ENCODE data around the gene LTBP4.
A peak's percentile ranks its signal among the peaks of the same experiment; 100 is the strongest.

LTBP4 gene

GRCh38 chr19:40600570-40601133 is 517 bp upstream of the LTBP4 start:
- H3K4me1 ChIP-seq (ENCODE audit: control extremely low read depth in 1 of 4, control insufficient read depth in 4 of 4, insufficient read depth in 4 of 4, low read length in 3 of 4): peaks cover 0 to 76% (median 72%) of the 10 kb centered on the region in 4 experiments
- peak overlapping the region in 5 of 7 experiments; percentile 17 to 81 (median 66) for H3K4me3 ChIP-seq (ENCODE audit: control insufficient read depth in 1 of 7, extremely low read depth in 1 of 7, insufficient read depth in 4 of 7, low read depth in 2 of 7, low read length in 6 of 7)
- ChIA-PET CTCF (interaction anchor here (0.9 to 7.8 kb wide), 12 partner anchors 9 to 295 kb away, joined by 3 to 57 read pairs (median 6); no protein-coding TSS in a partner anchor), POLR2A (interaction anchor here (1.0 kb wide), 1 partner anchor 9 kb away, joined by 3 read pairs; no protein-coding TSS in a partner anchor)
- WGBS (ENCODE audit: insufficient coverage): 4% methylated on average over 13 of the region's 13 CpGs
- H3K27ac ChIP-seq (ENCODE audit: insufficient read depth in 1 of 2, low read depth in 1 of 2, low read length in 2 of 2, poor library complexity in 1 of 2, severe bottlenecking in 2 of 2): no peak overlapping the region
- H3K9me3 ChIP-seq (ENCODE audit: control extremely low read depth in 1 of 5, control insufficient read depth in 4 of 5, insufficient read depth in 2 of 5, low read depth in 1 of 5, low read length in 4 of 5): no peaks in the 10 kb centered on the region
- peaks cover 2 to 50% (median 29%) of the 10 kb centered on the region in 5 experiments for H3K27me3 ChIP-seq (replicated peaks in 2 of 5; ENCODE audit: control insufficient read depth in 4 of 5, insufficient read depth in 5 of 5, low read length in 4 of 5)
- DNase-seq: peak in 1 of 3 donors; percentile 22
- H3K36me3 ChIP-seq (ENCODE audit: control insufficient read depth in 4 of 4, insufficient read depth in 4 of 4, low read length in 3 of 4): no peaks in the 10 kb centered on the region

DNA sequence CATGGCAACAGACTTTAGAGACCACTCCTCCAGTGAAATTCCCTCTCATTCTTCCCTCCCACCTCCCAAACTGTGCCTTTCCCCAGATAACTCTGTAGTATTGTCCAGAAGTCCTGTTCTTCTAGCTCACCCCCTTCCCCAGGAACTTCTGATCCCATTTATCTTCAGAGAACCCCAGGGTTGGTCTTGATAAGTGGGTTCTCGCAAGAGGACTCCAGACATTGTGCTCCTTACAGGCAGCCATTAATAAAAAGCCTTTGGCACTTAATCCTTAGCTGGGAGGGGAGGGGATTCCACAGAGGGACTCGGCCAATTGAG is 1.9 kb downstream of the LTBP4 start:
- H3K27me3 ChIP-seq (replicated peaks in 2 of 5; ENCODE audit: control insufficient read depth in 4 of 5, insufficient read depth in 5 of 5, low read length in 4 of 5): peaks cover 0 to 39% (median 29%) of the 10 kb centered on the region in 5 experiments
- no peaks in the 10 kb centered on the region for H3K36me3 ChIP-seq (ENCODE audit: control insufficient read depth in 4 of 4, insufficient read depth in 4 of 4, low read length in 3 of 4)
- H3K27ac ChIP-seq (ENCODE audit: insufficient read depth in 1 of 2, low read depth in 1 of 2, low read length in 2 of 2, poor library complexity in 1 of 2, severe bottlenecking in 2 of 2): peak overlapping the region in 1 of 2 experiments; percentile 66
- 70% methylated on average over 2 of the region's 2 CpGs for WGBS (ENCODE audit: insufficient coverage)
- ChIA-PET POLR2A (no interaction called here), CTCF (interaction anchor here (0.9 to 7.8 kb wide), 19 partner anchors 8 to 298 kb away, joined by 3 to 57 read pairs (median 4); no protein-coding TSS in a partner anchor)
- peaks cover 0 to 84% (median 75%) of the 10 kb centered on the region in 4 experiments for H3K4me1 ChIP-seq (ENCODE audit: control extremely low read depth in 1 of 4, control insufficient read depth in 4 of 4, insufficient read depth in 4 of 4, low read length in 3 of 4)
- peak overlapping the region in 6 of 7 experiments; percentile 30 to 81 (median 61) for H3K4me3 ChIP-seq (ENCODE audit: control insufficient read depth in 1 of 7, extremely low read depth in 1 of 7, insufficient read depth in 4 of 7, low read depth in 2 of 7, low read length in 6 of 7)
- no peak for DNase-seq
- H3K9me3 ChIP-seq (ENCODE audit: control extremely low read depth in 1 of 5, control insufficient read depth in 4 of 5, insufficient read depth in 2 of 5, low read depth in 1 of 5, low read length in 4 of 5): no peaks in the 10 kb centered on the region

GRCh38 chr19:40603389-40604170 is 2.4 kb downstream of the LTBP4 start:
- H3K36me3 ChIP-seq (ENCODE audit: control insufficient read depth in 4 of 4, insufficient read depth in 4 of 4, low read length in 3 of 4): no peaks in the 10 kb centered on the region
- no peaks in the 10 kb centered on the region for H3K9me3 ChIP-seq (ENCODE audit: control extremely low read depth in 1 of 5, control insufficient read depth in 4 of 5, insufficient read depth in 2 of 5, low read depth in 1 of 5, low read length in 4 of 5)
- CTCF ChIA-PET: interaction anchor here (0.8 to 7.8 kb wide), 20 partner anchors 9 to 298 kb away, joined by 3 to 57 read pairs (median 4); no protein-coding TSS in a partner anchor
- H3K4me1 ChIP-seq (ENCODE audit: control extremely low read depth in 1 of 4, control insufficient read depth in 4 of 4, insufficient read depth in 4 of 4, low read length in 3 of 4): peaks cover 0 to 79% (median 71%) of the 10 kb centered on the region in 4 experiments
- POLR2A ChIA-PET: interaction anchor here (0.5 to 0.6 kb wide), 2 partner anchors 34 to 1532 kb away, joined by 3 read pairs; no protein-coding TSS in a partner anchor
- WGBS (ENCODE audit: insufficient coverage): 4% methylated on average over 35 of the region's 43 CpGs
- peak overlapping the region in 1 of 2 experiments; percentile 66 for H3K27ac ChIP-seq (ENCODE audit: insufficient read depth in 1 of 2, low read depth in 1 of 2, low read length in 2 of 2, poor library complexity in 1 of 2, severe bottlenecking in 2 of 2)
- peak; percentile 96 to 98 (median 98) for DNase-seq
- peak overlapping the region; percentile 30 to 81 (median 56) for H3K4me3 ChIP-seq (ENCODE audit: control insufficient read depth in 1 of 7, extremely low read depth in 1 of 7, insufficient read depth in 4 of 7, low read depth in 2 of 7, low read length in 6 of 7)
- peaks cover 0 to 37% (median 24%) of the 10 kb centered on the region in 5 experiments for H3K27me3 ChIP-seq (replicated peaks in 2 of 5; ENCODE audit: control insufficient read depth in 4 of 5, insufficient read depth in 5 of 5, low read length in 4 of 5)

DNA sequence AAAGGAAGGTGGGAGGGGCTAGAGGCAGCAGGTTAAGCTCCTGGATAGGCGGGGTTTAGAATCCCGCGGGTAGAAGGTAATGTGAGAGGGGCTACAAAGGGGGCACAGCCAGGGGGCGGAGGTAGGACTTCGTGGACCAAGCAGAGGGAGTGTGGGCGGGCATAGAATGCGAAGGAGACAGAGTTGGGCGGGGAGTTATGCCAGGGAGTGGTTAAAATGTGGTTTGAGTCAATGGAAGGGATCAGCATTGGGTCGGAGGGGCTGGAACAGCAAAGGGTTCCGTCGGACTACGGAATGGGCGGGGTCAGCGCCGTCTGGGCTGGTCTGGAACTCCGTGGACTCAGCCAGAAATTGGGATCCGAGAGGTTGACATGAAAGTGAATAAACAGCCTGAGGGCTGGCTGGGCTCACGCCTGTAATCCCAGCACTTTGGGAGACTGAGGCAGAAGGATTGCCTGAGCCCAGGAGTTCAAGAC is 3.0 kb downstream of the LTBP4 start:
- peak overlapping the region in 6 of 7 experiments; percentile 41 to 81 (median 61) for H3K4me3 ChIP-seq (ENCODE audit: control insufficient read depth in 1 of 7, extremely low read depth in 1 of 7, insufficient read depth in 4 of 7, low read depth in 2 of 7, low read length in 6 of 7)
- POLR2A ChIA-PET: interaction anchor here (0.5 to 0.6 kb wide), 2 partner anchors 34 to 1531 kb away, joined by 3 read pairs; no protein-coding TSS in a partner anchor
- DNase-seq: no peak
- peaks cover 0 to 31% (median 21%) of the 10 kb centered on the region in 5 experiments for H3K27me3 ChIP-seq (replicated peaks in 2 of 5; ENCODE audit: control insufficient read depth in 4 of 5, insufficient read depth in 5 of 5, low read length in 4 of 5)
- 5% methylated on average over 18 of the region's 18 CpGs for WGBS (ENCODE audit: insufficient coverage)
- no peaks in the 10 kb centered on the region for H3K36me3 ChIP-seq (ENCODE audit: control insufficient read depth in 4 of 4, insufficient read depth in 4 of 4, low read length in 3 of 4)
- CTCF ChIA-PET: interaction anchor here (0.8 to 7.8 kb wide), 10 partner anchors 9 to 265 kb away, joined by 3 to 57 read pairs (median 6); no protein-coding TSS in a partner anchor
- H3K4me1 ChIP-seq (ENCODE audit: control extremely low read depth in 1 of 4, control insufficient read depth in 4 of 4, insufficient read depth in 4 of 4, low read length in 3 of 4): peaks cover 4 to 75% (median 70%) of the 10 kb centered on the region in 4 experiments
- H3K9me3 ChIP-seq (ENCODE audit: control extremely low read depth in 1 of 5, control insufficient read depth in 4 of 5, insufficient read depth in 2 of 5, low read depth in 1 of 5, low read length in 4 of 5): no peaks in the 10 kb centered on the region
- H3K27ac ChIP-seq (ENCODE audit: insufficient read depth in 1 of 2, low read depth in 1 of 2, low read length in 2 of 2, poor library complexity in 1 of 2, severe bottlenecking in 2 of 2): no peak overlapping the region

GRCh38 chr19:40604647-40605215 is 3.6 kb downstream of the LTBP4 start:
- WGBS (ENCODE audit: insufficient coverage): 28% methylated on average over 29 of the region's 29 CpGs
- H3K4me1 ChIP-seq (ENCODE audit: control extremely low read depth in 1 of 4, control insufficient read depth in 4 of 4, insufficient read depth in 4 of 4, low read length in 3 of 4): peaks cover 4 to 75% (median 70%) of the 10 kb centered on the region in 4 experiments
- H3K27me3 ChIP-seq (replicated peaks in 2 of 5; ENCODE audit: control insufficient read depth in 4 of 5, insufficient read depth in 5 of 5, low read length in 4 of 5): peaks cover 0 to 31% (median 19%) of the 10 kb centered on the region in 5 experiments
- no peaks in the 10 kb centered on the region for H3K36me3 ChIP-seq (ENCODE audit: control insufficient read depth in 4 of 4, insufficient read depth in 4 of 4, low read length in 3 of 4)
- peak in 1 of 3 donors; percentile 17 for DNase-seq
- peak overlapping the region in 6 of 7 experiments; percentile 40 to 81 (median 60) for H3K4me3 ChIP-seq (ENCODE audit: control insufficient read depth in 1 of 7, extremely low read depth in 1 of 7, insufficient read depth in 4 of 7, low read depth in 2 of 7, low read length in 6 of 7)
- ChIA-PET CTCF (interaction anchor here (1.3 to 7.8 kb wide), 5 partner anchors 10 to 264 kb away, joined by 3 to 57 read pairs (median 7); no protein-coding TSS in a partner anchor), POLR2A (no interaction called here)
- H3K9me3 ChIP-seq (ENCODE audit: control extremely low read depth in 1 of 5, control insufficient read depth in 4 of 5, insufficient read depth in 2 of 5, low read depth in 1 of 5, low read length in 4 of 5): no peaks in the 10 kb centered on the region
- H3K27ac ChIP-seq (ENCODE audit: insufficient read depth in 1 of 2, low read depth in 1 of 2, low read length in 2 of 2, poor library complexity in 1 of 2, severe bottlenecking in 2 of 2): no peak overlapping the region

- Histone ChIP-seq H3K36me3 (ENCODE audit: control insufficient read depth in 4 of 4, insufficient read depth in 4 of 4, low read length in 3 of 4) (no peaks in the 10 kb centered on the region), H3K4me1 (ENCODE audit: control extremely low read depth in 1 of 4, control insufficient read depth in 4 of 4, insufficient read depth in 4 of 4, low read length in 3 of 4) (peaks cover 4 to 74% (median 69%) of the 10 kb centered on the region in 4 experiments), H3K27ac (ENCODE audit: insufficient read depth in 1 of 2, low read depth in 1 of 2, low read length in 2 of 2, poor library complexity in 1 of 2, severe bottlenecking in 2 of 2) (no peak overlapping the region), H3K9me3 (ENCODE audit: control extremely low read depth in 1 of 5, control insufficient read depth in 4 of 5, insufficient read depth in 2 of 5, low read depth in 1 of 5, low read length in 4 of 5) (no peaks in the 10 kb centered on the region), H3K4me3 (ENCODE audit: control insufficient read depth in 1 of 7, extremely low read depth in 1 of 7, insufficient read depth in 4 of 7, low read depth in 2 of 7, low read length in 6 of 7) (peak overlapping the region in 6 of 7 experiments; percentile 40 to 81 (median 60)), H3K27me3 (replicated peaks in 2 of 5; ENCODE audit: control insufficient read depth in 4 of 5, insufficient read depth in 5 of 5, low read length in 4 of 5) (peaks cover 0 to 29% (median 16%) of the 10 kb centered on the region in 5 experiments)
- CTCF ChIA-PET: interaction anchor here (0.7 to 4.0 kb wide), 7 partner anchors 10 to 264 kb away, joined by 3 to 24 read pairs (median 3); no protein-coding TSS in a partner anchor
- POLR2A ChIA-PET: no interaction called here
- under 1% methylated on average over 61 of the region's 71 CpGs for WGBS (ENCODE audit: insufficient coverage)
- DNase-seq: peak in 2 of 3 donors; percentile 66 to 76
These were observed 4.2 kb downstream of the LTBP4 start for GRCh38 chr19:40605216-40605971.
